ENCODE data around the gene PIP5K1B.

The PIP5K1B gene

GRCh38 chr9:68804911-68805889 lies 100.2 kb downstream of the PIP5K1B start:
- DNase-seq (ENCODE audit: low read depth in 2 of 3, low spot score in 1 of 3), result no peak

GRCh38 chr9:68805890-68806517 lies 101.0 kb downstream of the PIP5K1B start:
- DNase-seq (ENCODE audit: low read depth in 2 of 3, low spot score in 1 of 3), result no peak

GRCh38 chr9:68808338-68808890 lies 103.4 kb downstream of the PIP5K1B start:
- no peak for DNase-seq (ENCODE audit: low read depth in 2 of 3, low spot score in 1 of 3)

GRCh38 chr9:68817079-68817875 lies 112.2 kb downstream of the PIP5K1B start:
- no peak for DNase-seq (ENCODE audit: low read depth in 2 of 3, low spot score in 1 of 3)

- DNase-seq (ENCODE audit: low read depth in 2 of 3, low spot score in 1 of 3), result no peak
Observed at GRCh38 chr9:68819065-68819464, 114.0 kb downstream of the PIP5K1B start.

GRCh38 chr9:68821911-68822310 lies 116.9 kb downstream of the PIP5K1B start:
- DNase-seq (ENCODE audit: low read depth in 2 of 3, low spot score in 1 of 3), result no peak

- no peak for DNase-seq (ENCODE audit: low read depth in 2 of 3, low spot score in 1 of 3)
Observed at GRCh38 chr9:68822596-68823165, 117.6 kb downstream of the PIP5K1B start.

GRCh38 chr9:68825762-68826472 lies 120.9 kb downstream of the PIP5K1B start:
- DNase-seq (ENCODE audit: low read depth in 2 of 3, low spot score in 1 of 3), result no peak

- DNase-seq (ENCODE audit: low read depth in 2 of 3, low spot score in 1 of 3), result no peak
Observed at GRCh38 chr9:68827837-68828744, 123.1 kb downstream of the PIP5K1B start.

- DNase-seq (ENCODE audit: low read depth in 2 of 3, low spot score in 1 of 3), result no peak
Observed at GRCh38 chr9:68832101-68832500, 127.1 kb downstream of the PIP5K1B start.

GRCh38 chr9:68832861-68833518 lies 128.0 kb downstream of the PIP5K1B start:
- no peak for DNase-seq (ENCODE audit: low read depth in 2 of 3, low spot score in 1 of 3)

- no peak for DNase-seq (ENCODE audit: low read depth in 2 of 3, low spot score in 1 of 3)
Observed at GRCh38 chr9:68834931-68835520, 130.0 kb downstream of the PIP5K1B start.

GRCh38 chr9:68836788-68837187 lies 131.7 kb downstream of the PIP5K1B start:
- no peak for DNase-seq (ENCODE audit: low read depth in 2 of 3, low spot score in 1 of 3)

GRCh38 chr9:68838245-68838644 lies 133.2 kb downstream of the PIP5K1B start:
- no peak for DNase-seq (ENCODE audit: low read depth in 2 of 3, low spot score in 1 of 3)

GRCh38 chr9:68841276-68842052 lies 136.4 kb downstream of the PIP5K1B start:
- DNase-seq (ENCODE audit: low read depth in 2 of 3, low spot score in 1 of 3), result no peak

- no peak for DNase-seq (ENCODE audit: low read depth in 2 of 3, low spot score in 1 of 3)
Observed at GRCh38 chr9:68842568-68842967, 137.5 kb downstream of the PIP5K1B start.

- DNase-seq (ENCODE audit: low read depth in 2 of 3, low spot score in 1 of 3), result no peak
Observed at GRCh38 chr9:68843239-68843638, 138.2 kb downstream of the PIP5K1B start.

- DNase-seq (ENCODE audit: low read depth in 2 of 3, low spot score in 1 of 3), result no peak
Observed at GRCh38 chr9:68844157-68844556, 139.1 kb downstream of the PIP5K1B start.
